ENCODE results near the gene NEK2.
"Not testable (repeated sequence)": the region's sequence is repeated elsewhere in the genome, so short reads cannot be mapped to it uniquely, and the experiment has no call there.

The NEK2 gene

GRCh38 chr1:211675230-211676105 lies at the start of gene NEK2:
Gene NEK2 (minus strand): TSS chr1:211675621. CDS start chr1:211675479, 142 bp downstream.
- FAIRE-seq = peak; percentile 99

DNA sequence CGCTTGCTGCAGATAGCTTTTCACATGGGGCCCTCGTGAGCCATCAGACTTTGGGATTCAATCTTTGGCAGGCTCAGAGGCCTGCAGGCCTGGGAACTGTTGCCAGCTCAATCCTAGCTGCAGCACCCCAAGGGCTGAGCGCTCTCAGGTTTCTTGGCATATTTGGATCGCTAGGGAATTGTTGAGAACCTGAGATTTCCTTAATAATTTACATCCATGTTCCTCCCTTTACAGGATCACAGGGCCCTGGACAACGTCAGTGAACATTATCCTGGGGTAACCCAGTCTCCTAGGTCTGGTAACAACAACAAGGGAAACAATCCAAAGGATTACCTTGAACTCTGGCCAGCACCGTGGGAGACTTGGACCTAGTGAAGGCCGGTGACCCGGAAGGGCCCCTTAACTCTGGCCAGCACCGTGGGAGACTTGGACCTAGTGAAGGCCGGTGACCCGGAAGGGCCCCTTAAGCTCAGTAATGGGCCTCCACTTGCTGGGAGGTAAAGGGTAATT lies 49.3 kb upstream of the NEK2 start:
- no peak for FAIRE-seq

GRCh38 chr1:211723273-211723672 lies 47.9 kb upstream of the NEK2 start:
- no peak for FAIRE-seq

DNA sequence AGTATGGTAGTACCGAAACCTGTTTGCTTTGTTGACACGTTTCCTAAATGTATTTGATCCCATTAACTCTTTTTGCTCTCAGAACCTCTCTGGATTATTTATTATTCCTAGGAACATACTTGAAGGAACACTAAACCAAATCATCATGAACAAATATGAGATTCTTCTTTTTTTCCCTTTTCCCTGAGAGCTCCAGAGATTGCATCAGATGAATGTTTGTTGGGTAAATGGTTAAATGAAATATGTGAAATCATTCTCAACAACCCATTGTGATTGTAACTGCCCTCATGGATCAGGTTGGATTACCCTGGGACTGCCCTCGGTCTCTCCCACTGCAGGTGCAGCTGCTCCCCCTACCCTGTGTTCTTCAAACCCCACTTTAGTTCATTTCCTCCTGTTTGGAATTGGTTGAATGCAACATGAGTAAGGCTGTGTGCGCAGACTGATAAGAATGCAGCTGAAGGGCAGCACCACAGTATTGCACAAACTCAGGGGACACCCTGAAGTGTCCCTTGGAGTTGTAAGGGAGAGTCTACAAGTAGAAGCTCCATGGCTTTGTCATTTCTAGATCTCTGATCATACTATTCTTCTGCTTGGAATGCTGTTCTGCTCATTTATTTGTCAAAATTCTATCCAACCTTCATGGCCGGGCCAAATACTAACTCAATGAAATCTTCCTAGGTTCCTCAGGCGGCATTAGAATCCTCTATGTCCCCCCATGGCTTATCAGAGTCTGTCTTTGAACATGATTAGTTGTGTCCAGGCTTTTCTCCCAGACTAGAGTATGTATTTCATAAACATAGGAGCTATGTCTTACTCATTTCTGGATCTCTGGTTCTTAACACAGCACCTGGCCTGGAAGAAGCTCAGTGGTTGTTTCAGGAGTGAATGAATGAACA lies 47.1 kb upstream of the NEK2 start:
- no peak for FAIRE-seq

GRCh38 chr1:211716555-211716954 lies 41.1 kb upstream of the NEK2 start:
- FAIRE-seq = not testable (repeated sequence)

DNA sequence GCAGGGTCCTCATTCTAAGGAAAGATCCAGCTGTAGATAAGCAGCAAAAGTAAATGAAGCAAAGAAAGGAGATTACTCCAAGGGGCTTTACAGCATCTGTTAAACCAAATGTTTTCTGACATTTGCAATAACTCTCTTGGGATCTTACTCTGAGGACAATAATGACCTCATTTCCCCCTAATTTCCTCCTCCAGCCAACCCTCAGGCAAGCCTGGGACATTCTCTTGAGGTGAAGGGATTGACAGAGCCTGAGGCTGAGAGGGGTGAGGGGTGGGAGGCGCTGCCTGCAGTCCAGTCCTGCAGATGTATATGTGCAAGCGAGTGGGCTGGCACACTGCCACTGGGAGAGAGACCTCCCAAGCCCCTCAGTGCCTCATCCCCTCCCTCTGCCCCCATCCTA lies 40.5 kb upstream of the NEK2 start:
- no peak for FAIRE-seq

GRCh38 chr1:211714154-211714553 lies 38.7 kb upstream of the NEK2 start:
- no peak for FAIRE-seq

DNA sequence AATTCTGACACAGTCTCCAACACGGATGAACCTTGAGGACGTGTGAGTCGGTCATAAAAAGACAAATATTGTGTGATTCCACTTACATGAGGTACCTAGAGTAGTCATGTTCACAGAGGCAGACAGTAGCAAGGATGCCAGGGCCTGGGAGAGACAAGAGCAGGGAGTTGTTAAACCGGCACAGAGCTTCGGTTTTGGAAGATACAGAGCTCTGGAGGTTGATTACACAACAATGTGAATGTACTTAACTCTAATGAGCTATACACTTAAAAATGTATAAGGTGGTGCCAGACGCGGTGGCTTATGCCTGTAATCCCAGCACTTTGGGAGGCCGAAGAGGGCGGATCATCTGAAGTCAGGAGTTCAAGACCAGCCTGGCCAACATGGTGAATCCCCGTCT lies 37.8 kb upstream of the NEK2 start:
- FAIRE-seq = no peak

GRCh38 chr1:211711315-211711705 lies 35.9 kb upstream of the NEK2 start:
- FAIRE-seq = no peak

GRCh38 chr1:211710566-211711314 lies 35.3 kb upstream of the NEK2 start:
- FAIRE-seq = no peak

- no peak for FAIRE-seq
Observed at GRCh38 chr1:211708926-211709325, 33.5 kb upstream of the NEK2 start.

GRCh38 chr1:211708006-211708405 lies 32.6 kb upstream of the NEK2 start:
- no peak for FAIRE-seq

GRCh38 chr1:211705467-211706091 lies 30.2 kb upstream of the NEK2 start:
- FAIRE-seq = no peak

- no peak for FAIRE-seq
Observed at GRCh38 chr1:211704543-211704942, 29.1 kb upstream of the NEK2 start.

DNA sequence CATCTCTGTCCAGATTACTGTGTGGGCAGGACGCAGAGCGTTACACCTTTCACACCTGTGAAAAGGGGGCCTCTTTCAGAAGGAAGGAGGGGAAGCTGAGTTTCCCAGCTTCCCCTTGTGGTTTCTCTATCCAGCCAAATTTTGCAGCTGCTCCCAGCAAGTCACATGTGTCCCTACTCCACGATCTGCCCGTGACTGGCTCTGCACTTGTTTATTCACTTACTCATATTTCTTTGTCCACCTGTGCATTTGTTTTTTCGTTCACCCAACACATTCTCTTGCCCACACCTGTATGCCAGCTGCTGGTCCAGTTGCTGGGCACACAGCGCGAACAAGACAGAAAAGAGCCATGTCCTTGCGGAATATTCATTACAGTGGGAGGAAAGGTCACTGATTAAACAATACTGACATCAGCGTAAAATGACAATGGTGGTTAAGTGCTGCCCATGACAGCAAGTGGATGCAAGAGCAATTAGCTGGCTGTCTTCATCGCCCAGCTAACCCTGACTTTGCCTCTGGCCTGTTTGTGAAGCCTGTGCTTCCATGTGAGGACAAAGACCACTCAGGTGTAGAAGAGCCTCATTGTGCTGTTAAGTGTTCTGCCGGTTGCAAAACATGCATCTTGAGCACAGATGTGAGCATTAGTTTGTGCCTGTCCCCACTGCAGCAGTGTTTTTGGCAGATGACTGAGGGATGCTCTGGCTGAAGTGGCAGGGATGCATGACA lies 28.6 kb upstream of the NEK2 start:
- no peak for FAIRE-seq

DNA sequence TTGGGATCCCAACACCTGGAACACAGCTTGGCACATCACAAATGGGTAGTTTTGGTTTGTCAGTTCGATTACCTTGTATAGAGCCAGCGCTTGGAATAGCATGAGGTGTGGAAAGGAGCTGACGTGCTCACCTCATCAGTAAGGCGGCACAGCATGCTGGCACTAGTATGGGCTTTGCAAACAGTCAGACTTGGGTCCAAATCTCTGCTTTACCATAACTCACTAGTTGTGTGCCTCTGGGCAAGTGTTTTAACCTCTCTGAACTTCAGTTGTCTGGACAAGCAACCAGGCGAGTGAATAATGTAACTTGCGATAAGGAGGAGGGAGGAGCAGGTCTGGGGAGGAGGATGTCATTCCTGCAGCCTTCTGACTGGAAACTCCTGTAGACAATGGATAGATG lies 26.3 kb upstream of the NEK2 start:
- FAIRE-seq = no peak

GRCh38 chr1:211699059-211699458 lies 23.6 kb upstream of the NEK2 start:
- FAIRE-seq = no peak

- FAIRE-seq = peak; percentile 8
Observed at GRCh38 chr1:211698161-211699026, 23.0 kb upstream of the NEK2 start.

GRCh38 chr1:211697356-211697755 lies 21.9 kb upstream of the NEK2 start:
- FAIRE-seq = no peak

GRCh38 chr1:211695135-211695816 lies 19.9 kb upstream of the NEK2 start:
- no peak for FAIRE-seq
